Measurements from ENCODE around the gene CCHCR1.
"Not testable (repeated sequence)": the region's sequence is repeated elsewhere in the genome, so short reads cannot be mapped to it uniquely, and the experiment has no call there.

Gene CCHCR1

GRCh38 chr6:31183859-31184258 is 26.3 kb upstream of the CCHCR1 start:
- not testable (repeated sequence) for DNase-seq (ENCODE audit: low read depth)

GRCh38 chr6:31183287-31183686 is 25.7 kb upstream of the CCHCR1 start:
- DNase-seq (ENCODE audit: low read depth): not testable (repeated sequence)

GRCh38 chr6:31180500-31180899 is 22.9 kb upstream of the CCHCR1 start:
- no peak for DNase-seq (ENCODE audit: low read depth)

- no peak for DNase-seq (ENCODE audit: low read depth)
Measured at GRCh38 chr6:31179896-31180295, 22.3 kb upstream of the CCHCR1 start.

GRCh38 chr6:31179042-31179386 is 21.4 kb upstream of the CCHCR1 start:
- no peak for DNase-seq (ENCODE audit: low read depth)

- no peak for DNase-seq (ENCODE audit: low read depth)
Measured at GRCh38 chr6:31178143-31179041, 20.8 kb upstream of the CCHCR1 start.

GRCh38 chr6:31175971-31176370 is 18.4 kb upstream of the CCHCR1 start:
- no peak for DNase-seq (ENCODE audit: low read depth)

GRCh38 chr6:31174378-31174777 is 16.8 kb upstream of the CCHCR1 start:
- DNase-seq (ENCODE audit: low read depth): no peak

GRCh38 chr6:31173406-31173805 is 15.8 kb upstream of the CCHCR1 start:
- DNase-seq (ENCODE audit: low read depth): no peak

- DNase-seq (ENCODE audit: low read depth): no peak
Measured at GRCh38 chr6:31172973-31173384, 15.4 kb upstream of the CCHCR1 start.

GRCh38 chr6:31171931-31172905 is 14.6 kb upstream of the CCHCR1 start:
- DNase-seq (ENCODE audit: low read depth): no peak

GRCh38 chr6:31170987-31171671 is 13.5 kb upstream of the CCHCR1 start:
- no peak for DNase-seq (ENCODE audit: low read depth)

- no peak for DNase-seq (ENCODE audit: low read depth)
Measured at GRCh38 chr6:31170600-31170881, 12.9 kb upstream of the CCHCR1 start, which contains the start of gene POU5F1. Gene POU5F1 (minus strand): TSS chr6:31170682. CDS start chr6:31170620, 62 bp downstream.

- DNase-seq (ENCODE audit: low read depth): not testable (repeated sequence)
Measured at GRCh38 chr6:31169858-31170599, 12.4 kb upstream of the CCHCR1 start.

- no peak for DNase-seq (ENCODE audit: low read depth)
Measured at GRCh38 chr6:31169123-31169857, 11.7 kb upstream of the CCHCR1 start.

GRCh38 chr6:31168606-31169005 is 11.0 kb upstream of the CCHCR1 start:
- no peak for DNase-seq (ENCODE audit: low read depth)

- no peak for DNase-seq (ENCODE audit: low read depth)
Measured at GRCh38 chr6:31165986-31166385, 8.4 kb upstream of the CCHCR1 start.

GRCh38 chr6:31165064-31165832 is 7.6 kb upstream of the CCHCR1 start:
- DNase-seq (ENCODE audit: low read depth): not testable (repeated sequence)

GRCh38 chr6:31164475-31165063 is 7.0 kb upstream of the CCHCR1 start:
- DNase-seq (ENCODE audit: low read depth): not testable (repeated sequence)

GRCh38 chr6:31163922-31164321 is 6.3 kb upstream of the CCHCR1 start:
- no peak for DNase-seq (ENCODE audit: low read depth)

Data from T follicular helper cell (primary cell).